Mucosa of descending colon (tissue), 3 donors: ENCODE measurements around the gene FBXO34. TPM values are rescaled to one million over a fixed set of nuclear protein-coding genes. Genes with fewer than 3 reads are reported as not detected.
"Not testable (repeated sequence)": the region's sequence is repeated elsewhere in the genome, so short reads cannot be mapped to it uniquely, and the experiment has no call there.

Source experiments
- ATAC-seq: fragments of 200-7000 bp; cut with Tn5 transposase; one replicate; pipeline ENCODE4 v1.9.1; 2020; ENCODE audit warnings: mild to moderate bottlenecking, moderate library complexity
- DNase-seq, 3 donors: peaks; one replicate each; pipeline ENCODE4 v3.0.0-alpha.2; 2020
- H3K36me3 ChIP-seq: fragments of 200-600 bp; one replicate; pipeline ENCODE4 v1.8.0; 2021; ENCODE audit warnings: low read depth, mild to moderate bottlenecking
- H3K4me1 ChIP-seq: fragments of 200-600 bp; one replicate; pipeline ENCODE4 v1.8.0; 2021; ENCODE audit warnings: low read depth, mild to moderate bottlenecking
- H3K4me3 ChIP-seq: fragments of 200-600 bp; one replicate; pipeline ENCODE4 v1.8.0; 2021; ENCODE audit warnings: mild to moderate bottlenecking
- H3K9me3 ChIP-seq: fragments of 200-600 bp; one replicate; pipeline ENCODE4 v1.8.0; 2021; ENCODE audit warnings: mild to moderate bottlenecking
- intact Hi-C, 2 donors: fragments of 100-400 bp; cut with DNase I in 1 of 2; cut with micrococcal nuclease in 1 of 2; formaldehyde crosslinking; loops; one replicate each; pipeline versions ENCODE4 v1.11.0 to v1.11.1; 2022; cut with DNase I, micrococcal nuclease
- total RNA-seq, 3 donors: library from RNA; stranded (reverse); fragmentation: NEBNext Ultra II Directional in 2 of 3; extraction: Animal tissue kit (Norgen Biotek cat#: 25700) in 2 of 3; gene quantifications; one replicate each; pipeline versions ENCODE4 v1.2.1 to v1.2.4, GENCODE V29; 2021 to 2023
- TF ChIP-seq, protein P1 (sequence below): fragments of 200-600 bp; IDR thresholded peaks from one replicate; pipeline ENCODE4 v1.8.0; 2022; ENCODE audit warnings: antibody characterized with exemption, mild to moderate bottlenecking
- donor health status: DM: no; HTN: no; CAD: no; lungs with moderate emphysema.
- donor health status: DM: no; HTN: no; CAD: no.
- donor health status: DM: no; HTN: yes; CAD: no.

FBXO34 gene
- total RNA-seq, 3 donors from 2014 or later = 42.2 to 76.9 (median 59.1) TPM

- ATAC-seq (no peak), DNase-seq (no peak)
- intact Hi-C loops = no loop called here
- H3K4me3 ChIP-seq = no peak overlapping the region
- H3K4me1 ChIP-seq = peaks cover 2% of the 10 kb centered on the region
- TF ChIP-seq, protein P1, sequence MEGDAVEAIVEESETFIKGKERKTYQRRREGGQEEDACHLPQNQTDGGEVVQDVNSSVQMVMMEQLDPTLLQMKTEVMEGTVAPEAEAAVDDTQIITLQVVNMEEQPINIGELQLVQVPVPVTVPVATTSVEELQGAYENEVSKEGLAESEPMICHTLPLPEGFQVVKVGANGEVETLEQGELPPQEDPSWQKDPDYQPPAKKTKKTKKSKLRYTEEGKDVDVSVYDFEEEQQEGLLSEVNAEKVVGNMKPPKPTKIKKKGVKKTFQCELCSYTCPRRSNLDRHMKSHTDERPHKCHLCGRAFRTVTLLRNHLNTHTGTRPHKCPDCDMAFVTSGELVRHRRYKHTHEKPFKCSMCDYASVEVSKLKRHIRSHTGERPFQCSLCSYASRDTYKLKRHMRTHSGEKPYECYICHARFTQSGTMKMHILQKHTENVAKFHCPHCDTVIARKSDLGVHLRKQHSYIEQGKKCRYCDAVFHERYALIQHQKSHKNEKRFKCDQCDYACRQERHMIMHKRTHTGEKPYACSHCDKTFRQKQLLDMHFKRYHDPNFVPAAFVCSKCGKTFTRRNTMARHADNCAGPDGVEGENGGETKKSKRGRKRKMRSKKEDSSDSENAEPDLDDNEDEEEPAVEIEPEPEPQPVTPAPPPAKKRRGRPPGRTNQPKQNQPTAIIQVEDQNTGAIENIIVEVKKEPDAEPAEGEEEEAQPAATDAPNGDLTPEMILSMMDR = no peak
- peaks cover 6% of the 10 kb centered on the region for H3K36me3 ChIP-seq
- H3K9me3 ChIP-seq = no peaks in the 10 kb centered on the region
These were observed 111.3 kb downstream of the FBXO34 start for GRCh38 chr14:55382483-55382882.

DNA sequence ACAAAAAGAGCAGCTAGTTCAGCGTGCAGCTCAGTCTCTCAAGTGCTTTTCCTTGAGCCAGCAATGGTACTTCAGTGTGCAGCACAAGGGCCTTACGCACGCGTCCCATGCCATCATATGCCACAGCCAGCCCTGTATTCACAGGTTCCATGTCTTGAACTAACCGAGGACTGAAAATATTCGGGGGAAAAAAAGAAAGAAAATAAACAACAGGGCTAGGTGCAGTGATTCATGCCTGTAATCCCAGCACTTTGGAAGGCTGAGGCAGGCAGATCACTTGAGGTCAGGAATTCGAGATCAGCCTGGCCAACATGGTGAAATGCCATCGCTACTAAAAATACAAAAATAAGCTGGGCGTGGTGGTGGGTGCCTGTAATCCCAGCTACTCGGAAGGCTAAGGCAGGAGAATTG is 111.8 kb downstream of the FBXO34 start:
- intact Hi-C loops, H3K36me3 ChIP-seq, ATAC-seq, DNase-seq, H3K4me3 ChIP-seq, H3K9me3 ChIP-seq, H3K4me1 ChIP-seq: not testable (repeated sequence)

DNA sequence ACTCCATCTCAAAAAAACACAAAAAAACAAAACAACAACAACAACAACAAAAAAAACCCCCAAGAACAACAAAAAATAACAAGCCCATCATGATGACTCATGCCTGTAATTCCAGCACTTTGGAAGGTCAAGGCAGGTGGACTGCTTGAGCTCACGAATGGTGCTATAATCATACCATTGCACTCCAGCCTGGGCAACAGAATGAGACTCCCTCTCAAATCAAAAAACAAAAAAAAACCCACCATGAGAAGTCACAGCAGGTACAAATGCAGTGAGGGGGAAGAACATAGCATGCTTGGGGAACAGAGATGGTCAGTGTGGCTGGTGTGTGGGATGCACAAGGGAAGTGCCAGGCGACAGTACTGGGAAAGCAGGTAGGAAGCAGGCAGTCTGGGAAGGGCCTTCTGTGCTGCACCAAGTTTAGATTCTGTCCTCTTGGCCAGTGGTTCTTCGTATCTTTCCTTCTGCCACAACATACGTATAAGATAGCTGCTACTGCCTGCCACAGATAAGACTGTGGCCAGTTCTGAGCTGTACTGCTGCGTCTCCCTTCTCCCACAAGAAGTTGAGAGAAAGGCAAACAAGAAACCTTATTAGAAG is 112.4 kb downstream of the FBXO34 start:
- intact Hi-C loops = no loop called here
- Histone ChIP-seq H3K9me3 (no peaks in the 10 kb centered on the region), H3K4me3 (no peak overlapping the region), H3K36me3 (peaks cover 6% of the 10 kb centered on the region), H3K4me1 (peaks cover 2% of the 10 kb centered on the region)
- DNase-seq = no peak
- ATAC-seq = no peak
- TF ChIP-seq, protein P1 = no peak

DNA sequence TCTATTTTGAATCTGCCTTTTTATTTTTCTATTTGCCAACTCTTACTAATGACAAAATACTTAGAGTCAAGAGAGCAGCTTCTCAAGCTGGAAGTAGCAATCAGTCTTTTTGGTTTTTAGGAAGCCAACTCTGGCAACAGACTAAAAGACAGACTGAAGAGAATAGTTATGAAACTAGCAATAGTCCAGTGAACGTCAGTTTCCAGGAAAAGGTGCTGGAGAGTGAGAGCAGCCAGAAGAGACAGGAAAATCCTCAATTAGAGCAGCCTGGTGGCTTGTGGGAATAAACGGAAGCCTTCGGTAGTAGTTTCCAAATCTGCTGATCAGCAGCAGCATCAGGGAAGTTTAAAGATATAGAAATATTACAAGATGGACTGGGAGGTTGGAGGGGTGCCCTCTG is 113.3 kb downstream of the FBXO34 start:
- TF ChIP-seq, protein P1 = no peak
- Histone ChIP-seq H3K36me3 (peaks cover 6% of the 10 kb centered on the region), H3K4me3 (no peak overlapping the region), H3K4me1 (peaks cover 2% of the 10 kb centered on the region), H3K9me3 (no peaks in the 10 kb centered on the region)
- intact Hi-C loops = no loop called here
- DNase-seq (no peak), ATAC-seq (no peak)

- peak in 1 of 3 donors; percentile 41 for DNase-seq
- no peak overlapping the region for H3K4me3 ChIP-seq
These were observed 115.0 kb downstream of the FBXO34 start for GRCh38 chr14:55386037-55386808.

GRCh38 chr14:55387121-55387520 is 115.9 kb downstream of the FBXO34 start:
- H3K4me1 ChIP-seq = peaks cover 2% of the 10 kb centered on the region
- intact Hi-C loops = no loop called here
- no peak overlapping the region for H3K4me3 ChIP-seq
- no peak for ATAC-seq
- peaks cover 6% of the 10 kb centered on the region for H3K36me3 ChIP-seq
- TF ChIP-seq, protein P1 = no peak
- no peak for DNase-seq
- no peaks in the 10 kb centered on the region for H3K9me3 ChIP-seq

More at GRCh38 chr14:55386037-55386808, 115.0 kb downstream of the FBXO34 start:
- TF ChIP-seq, protein P1 = no peak
- H3K36me3 ChIP-seq = peaks cover 6% of the 10 kb centered on the region
- peak; percentile 77 for ATAC-seq
- intact Hi-C loops = no loop called here
- no peaks in the 10 kb centered on the region for H3K9me3 ChIP-seq
- H3K4me1 ChIP-seq = peaks cover 2% of the 10 kb centered on the region
